GM12864 (cell line): ENCODE data around the gene GARS1.

Source experiments
- DNase-seq: peaks from one replicate; pipeline ENCODE4 v3.0.0-alpha.2; 2011; ENCODE audit warnings: low read depth
- H3K4me3 ChIP-seq: 2 replicates; pipeline ENCODE4 v1.5.1; 2011; ENCODE audit warnings: mild to moderate bottlenecking, low read depth, low read length, control low read depth
- CTCF ChIP-seq: IDR thresholded peaks from 2 replicates; pipeline ENCODE4 v1.5.1; 2011; ENCODE audit warnings: low read depth, mild to moderate bottlenecking, moderate library complexity, low read length, control low read depth, inconsistent platforms; ENCODE audit errors: missing control alignments

GARS1 gene

GRCh38 chr7:30667172-30667571 is 72.5 kb downstream of the GARS1 start:
- DNase-seq, result no peak
- H3K4me3 ChIP-seq, result no peak overlapping the region
- TF ChIP-seq CTCF, result no peak

- H3K4me3 ChIP-seq, result no peak overlapping the region
- no peak for DNase-seq
- TF ChIP-seq CTCF, result no peak
Observed at GRCh38 chr7:30668102-30668501, 73.4 kb downstream of the GARS1 start.

GRCh38 chr7:30671793-30672465 is 77.3 kb downstream of the GARS1 start:
- DNase-seq, result no peak
- TF ChIP-seq CTCF, result no peak
- H3K4me3 ChIP-seq, result no peak overlapping the region

GRCh38 chr7:30674420-30674819 is 79.7 kb downstream of the GARS1 start:
- DNase-seq, result no peak
- TF ChIP-seq CTCF, result no peak
- no peak overlapping the region for H3K4me3 ChIP-seq

- DNase-seq, result no peak
- TF ChIP-seq CTCF, result no peak
- H3K4me3 ChIP-seq, result no peak overlapping the region
Observed at GRCh38 chr7:30674876-30675275, 80.2 kb downstream of the GARS1 start.

GRCh38 chr7:30678805-30679204 is 84.1 kb downstream of the GARS1 start:
- no peak overlapping the region for H3K4me3 ChIP-seq
- DNase-seq, result no peak
- TF ChIP-seq CTCF, result no peak

GRCh38 chr7:30679664-30680063 is 85.0 kb downstream of the GARS1 start:
- no peak overlapping the region for H3K4me3 ChIP-seq
- no peak for TF ChIP-seq CTCF
- no peak for DNase-seq
